Activated B cell treated with CpG ODN at 0.5 μM for 24 hours (primary cell): Measurements from ENCODE around the gene SEMA4G. TPM values are rescaled to one million over a fixed set of nuclear protein-coding genes. Genes with fewer than 3 reads are reported as not detected.
"Not testable (repeated sequence)": the region's sequence is repeated elsewhere in the genome, so short reads cannot be mapped to it uniquely, and the experiment has no call there.

ENCODE experiments used
- ATAC-seq: fragments of 200-7000 bp; cut with Tn5 transposase; one replicate; pipeline ENCODE4 v1.10.0; 2021; ENCODE audit warnings: low read depth, mild to moderate bottlenecking, moderate library complexity
- CTCF ChIA-PET: fragments of 350-600 bp; sonication (Branson Sonifier 250); formaldehyde crosslinking; loops from one replicate; lab custom pipeline; 2021; ENCODE audit warnings: antibody characterized with exemption; lab: Charles Lee
- POLR2A ChIA-PET: fragments of 350-600 bp; sonication (Branson Sonifier 250); formaldehyde crosslinking; loops from one replicate; lab custom pipeline; 2021; ENCODE audit warnings: antibody characterized with exemption; lab: Charles Lee
- DNase-seq: peaks from one replicate; pipeline ENCODE4 v3.0.0; 2022
- H3K27ac Mint-ChIP-seq: one replicate; pipeline ENCODE4 v1.8.0; 2020; ENCODE audit warnings: mixed read lengths
- H3K27me3 Mint-ChIP-seq: one replicate; pipeline ENCODE4 v1.8.0; 2021; ENCODE audit warnings: mixed read lengths
- H3K36me3 Mint-ChIP-seq: one replicate; pipeline ENCODE4 v1.8.0; 2021; ENCODE audit warnings: low read depth, mixed read lengths
- H3K4me1 Mint-ChIP-seq: one replicate; pipeline ENCODE4 v1.8.0; 2021; ENCODE audit warnings: mixed read lengths
- H3K4me3 Mint-ChIP-seq: one replicate; pipeline ENCODE4 v1.8.0; 2020; ENCODE audit warnings: mild to moderate bottlenecking, mixed read lengths
- H3K9me3 Mint-ChIP-seq: one replicate; pipeline ENCODE4 v1.8.0; 2020; ENCODE audit warnings: mixed read lengths
- CTCF ChIP-seq: fragments of 200-600 bp; IDR thresholded peaks from one replicate; pipeline ENCODE4 v1.8.0; 2022; ENCODE audit warnings: antibody characterized with exemption, mild to moderate bottlenecking
- intact Hi-C: fragments of 100-400 bp; cut with micrococcal nuclease; formaldehyde crosslinking; loops from one replicate; pipeline ENCODE4 v1.15.1; 2024
- total RNA-seq: library from RNA; stranded (reverse); gene quantifications from 2 replicates; pipeline ENCODE4 v1.2.3, GENCODE V29; 2022

SEMA4G gene
- total RNA-seq, 1 donor from 2014 or later = 0.60 TPM

GRCh38 chr10:100970076-100970913 lies 991 bp downstream of the SEMA4G start:
- ChIA-PET POLR2A (interaction anchor here (0.7 kb wide), 1 partner anchor 44 kb away, joined by 3 read pairs; no protein-coding TSS in a partner anchor), CTCF (no interaction called here)
- no peak for TF ChIP-seq CTCF
- ATAC-seq = peak; percentile 47
- H3K36me3 Mint-ChIP-seq = peaks cover 4% of the 10 kb centered on the region
- no peak overlapping the region for H3K27ac Mint-ChIP-seq
- H3K27me3 Mint-ChIP-seq = no peaks in the 10 kb centered on the region
- intact Hi-C loops = no loop called here
- peaks cover 11% of the 10 kb centered on the region for H3K4me1 Mint-ChIP-seq
- DNase-seq = no peak
- H3K9me3 Mint-ChIP-seq = no peaks in the 10 kb centered on the region
- H3K4me3 Mint-ChIP-seq = peak overlapping the region; percentile 64

- DNase-seq (no peak), ATAC-seq (no peak)
- no peaks in the 10 kb centered on the region for H3K36me3 Mint-ChIP-seq
- intact Hi-C loops = no loop called here
- H3K4me3 Mint-ChIP-seq = peak overlapping the region; percentile 64
- ChIA-PET POLR2A (no interaction called here), CTCF (no interaction called here)
- H3K27me3 Mint-ChIP-seq = no peaks in the 10 kb centered on the region
- H3K9me3 Mint-ChIP-seq = no peaks in the 10 kb centered on the region
- peaks cover 11% of the 10 kb centered on the region for H3K4me1 Mint-ChIP-seq
- H3K27ac Mint-ChIP-seq = no peak overlapping the region
- no peak for TF ChIP-seq CTCF
Measured at GRCh38 chr10:100970914-100971811, 1.9 kb downstream of the SEMA4G start.

GRCh38 chr10:100972115-100972903 lies 3.0 kb downstream of the SEMA4G start:
- Mint-ChIP-seq H3K9me3 (no peaks in the 10 kb centered on the region), H3K27ac (no peak overlapping the region), H3K27me3 (no peaks in the 10 kb centered on the region), H3K4me1 (peaks cover 11% of the 10 kb centered on the region), H3K4me3 (no peak overlapping the region), H3K36me3 (peaks cover 4% of the 10 kb centered on the region)
- POLR2A ChIA-PET = no interaction called here
- no peak for TF ChIP-seq CTCF
- DNase-seq (no peak), ATAC-seq (no peak)
- intact Hi-C loops = no loop called here
- CTCF ChIA-PET = no interaction called here

- no peak for TF ChIP-seq CTCF
- intact Hi-C loops = no loop called here
- Mint-ChIP-seq H3K4me1 (peaks cover 11% of the 10 kb centered on the region), H3K36me3 (peaks cover 6% of the 10 kb centered on the region), H3K9me3 (no peaks in the 10 kb centered on the region), H3K27ac (no peak overlapping the region), H3K27me3 (no peaks in the 10 kb centered on the region), H3K4me3 (no peak overlapping the region)
- ChIA-PET POLR2A (no interaction called here), CTCF (no interaction called here)
- DNase-seq (no peak), ATAC-seq (no peak)
Measured at GRCh38 chr10:100972904-100973535, 3.7 kb downstream of the SEMA4G start.

DNA sequence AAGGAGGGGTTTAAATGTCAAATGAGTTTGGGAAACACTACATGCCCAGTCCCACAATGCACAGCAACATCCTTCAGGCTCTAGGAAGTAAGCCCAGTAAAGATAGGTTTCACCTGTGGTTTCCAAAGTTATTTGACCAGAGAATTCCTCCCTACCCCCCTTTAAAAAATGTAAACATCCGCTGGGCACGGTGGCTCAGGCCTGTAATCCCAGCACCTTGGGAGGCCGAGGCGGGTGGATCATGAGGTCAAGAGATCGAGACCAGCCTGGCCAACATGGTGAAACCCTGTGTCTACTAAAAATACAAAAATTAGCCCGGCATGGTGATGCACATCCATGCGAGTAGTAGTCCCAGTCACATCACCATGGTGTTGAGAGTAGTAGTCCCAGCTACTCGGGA lies 6.1 kb downstream of the SEMA4G start:
- H3K4me1 Mint-ChIP-seq, ATAC-seq, H3K4me3 Mint-ChIP-seq, intact Hi-C loops, H3K9me3 Mint-ChIP-seq, DNase-seq, CTCF ChIA-PET, H3K27ac Mint-ChIP-seq, H3K27me3 Mint-ChIP-seq: not testable (repeated sequence)
- peaks cover 14% of the 10 kb centered on the region for H3K36me3 Mint-ChIP-seq
- POLR2A ChIA-PET = interaction anchor here (0.6 kb wide), 1 partner anchor 402 kb away, joined by 6 read pairs; no protein-coding TSS in a partner anchor
